Endothelial cell of umbilical vein (primary cell): ENCODE data around the gene AK8. TPM values are rescaled to one million over a fixed set of nuclear protein-coding genes. Genes with fewer than 3 reads are reported as not detected.

Source experiments
- BruUV-seq: library from RNA; stranded (reverse); fragments of 400-500 nt; replicated peaks from 2 replicates; lab custom pipeline; 2021; lab: Mats Ljungman, UMichigan
- CTCF ChIA-PET: fragments of 300-600, 350-600 bp; sonication (Branson Sonifier 250); formaldehyde crosslinking; loops from one replicate; lab custom pipeline; 2021; ENCODE audit warnings: antibody characterized with exemption, inconsistent platforms; lab: Charles Lee
- POLR2A ChIA-PET: fragments of 300-600, 350-600 bp; sonication (Branson Sonifier 250); formaldehyde crosslinking; loops from one replicate; lab custom pipeline; 2021; ENCODE audit warnings: antibody characterized with exemption, inconsistent platforms; lab: Charles Lee
- DNase-seq: peaks from one replicate; pipeline ENCODE4 v3.0.0-alpha.2; 2011; ENCODE audit warnings: low read depth, low spot score
- FAIRE-seq: peaks from 2 replicates; lab custom pipeline; 2011; peaks lifted over from hg19 to GRCh38; lab: Jason Lieb, UNC
- H2AFZ ChIP-seq: 2 replicates; pipeline ENCODE4 v1.6.0; 2012; ENCODE audit warnings: low read depth, low read length, control low read depth, inconsistent platforms
- H3K27ac ChIP-seq: 2 replicates; pipeline ENCODE4 v1.5.1; 2011; ENCODE audit warnings: low read depth, mild to moderate bottlenecking, control low read depth, low read length, moderate library complexity; ENCODE audit not compliant: insufficient read depth
- H3K27me3 ChIP-seq, 2 experiments: 2 replicates each; pipeline versions ENCODE4 v1.6.0 to v1.6.1; 2011; ENCODE audit warnings: low read length in 2 of 2, mixed read lengths in 1 of 2; ENCODE audit not compliant: control insufficient read depth in 2 of 2, insufficient read depth in 2 of 2
- H3K36me3 ChIP-seq, 2 experiments: 2 replicates in 1 of 2; 3 replicates in 1 of 2; pipeline ENCODE4 v1.5.1; 2011; ENCODE audit warnings: low read length in 2 of 2, mild to moderate bottlenecking in 1 of 2, moderate library complexity in 1 of 2; ENCODE audit not compliant: control insufficient read depth in 2 of 2, insufficient read depth in 2 of 2; ENCODE audit errors: extremely low read depth in 1 of 2
- H3K4me1 ChIP-seq: 3 replicates; pipeline ENCODE4 v1.5.1; 2011; ENCODE audit warnings: mild to moderate bottlenecking, low read length; ENCODE audit not compliant: control insufficient read depth, insufficient read depth; ENCODE audit errors: extremely low read depth
- H3K4me2 ChIP-seq: 2 replicates; pipeline ENCODE4 v1.6.1; 2011; ENCODE audit warnings: low read length, control low read depth, mixed read lengths; ENCODE audit not compliant: insufficient read depth
- H3K4me3 ChIP-seq, 3 experiments: fragments of 200-600 bp in 1 of 3; sonication (generic), shearing (Covaris generic) in 1 of 3; replicated peaks in 1 of 3; 2 replicates each; pipeline ENCODE4 v1.5.1; 2011 to 2016; ENCODE audit warnings: control low read depth in 3 of 3, low read length in 3 of 3, mild to moderate bottlenecking in 2 of 3, inconsistent platforms in 1 of 3, low read depth in 1 of 3, moderate library complexity in 1 of 3; ENCODE audit not compliant: insufficient read depth in 1 of 3
- H3K79me2 ChIP-seq: 2 replicates; pipeline ENCODE4 v1.6.0; 2012; ENCODE audit warnings: low read length, inconsistent platforms; ENCODE audit not compliant: control insufficient read depth, insufficient read depth
- H3K9ac ChIP-seq: replicated peaks from 2 replicates; pipeline ENCODE3; 2011; ENCODE audit warnings: low read length, control low read depth; ENCODE audit not compliant: insufficient read depth; ENCODE audit errors: extremely low read depth
- H3K9me1 ChIP-seq: replicated peaks from 3 replicates; pipeline ENCODE4 v1.6.0; 2011; ENCODE audit warnings: mild to moderate bottlenecking, low read length; ENCODE audit not compliant: control insufficient read depth, insufficient read depth; ENCODE audit errors: extremely low read depth
- H3K9me3 ChIP-seq: replicated peaks from 2 replicates; pipeline ENCODE4 v1.5.1; 2012; ENCODE audit warnings: low read length, inconsistent platforms; ENCODE audit not compliant: control insufficient read depth, insufficient read depth
- H4K20me1 ChIP-seq: replicated peaks from 2 replicates; pipeline ENCODE3; 2011; ENCODE audit warnings: mild to moderate bottlenecking, low read length; ENCODE audit not compliant: control insufficient read depth, insufficient read depth; ENCODE audit errors: extremely low read depth
- CTCF ChIP-seq, 2 donors: IDR thresholded peaks; 1 replicate in 1 of 2; 2 replicates in 1 of 2; pipeline ENCODE4 v1.5.1; 2011; ENCODE audit warnings: low read length in 2 of 2, mild to moderate bottlenecking in 2 of 2, moderate library complexity in 2 of 2, control low read depth in 1 of 2, inconsistent platforms in 1 of 2, low read depth in 1 of 2; ENCODE audit not compliant: insufficient read depth in 1 of 2; ENCODE audit errors: extremely low read depth in 1 of 2
- EZH2 ChIP-seq: IDR thresholded peaks from 2 replicates; pipeline ENCODE4 v1.6.1; 2012; ENCODE audit warnings: borderline replicate concordance, low read depth, mild to moderate bottlenecking, moderate library complexity, low read length, inconsistent platforms; ENCODE audit not compliant: severe bottlenecking
- FOS ChIP-seq: IDR thresholded peaks from 2 replicates; pipeline ENCODE4 v1.6.1; 2011; ENCODE audit warnings: mild to moderate bottlenecking, low read length, moderate library complexity, borderline replicate concordance; ENCODE audit not compliant: insufficient read depth
- GATA2 ChIP-seq: IDR thresholded peaks from 2 replicates; pipeline ENCODE4 v1.7.0; 2011; ENCODE audit warnings: low read depth, mild to moderate bottlenecking, moderate library complexity, mixed read lengths, low read length; ENCODE audit not compliant: insufficient read length, insufficient read depth
- JUN ChIP-seq: IDR thresholded peaks from 2 replicates; pipeline ENCODE4 v1.6.1; 2011; ENCODE audit warnings: borderline replicate concordance, low read depth; ENCODE audit not compliant: insufficient read length, insufficient read depth
- MAX ChIP-seq: IDR thresholded peaks from 2 replicates; pipeline ENCODE4 v1.6.1; 2011; ENCODE audit not compliant: insufficient read depth, insufficient read length
- MYC ChIP-seq: IDR thresholded peaks from one replicate; pipeline ENCODE4 v1.6.1; 2011; ENCODE audit warnings: mild to moderate bottlenecking, low read depth, low read length
- POLR2A ChIP-seq: IDR thresholded peaks from 2 replicates; pipeline ENCODE4 v1.6.1; 2012; ENCODE audit warnings: low read depth, mild to moderate bottlenecking, control low read depth, low read length
- POLR2AphosphoS5 ChIP-seq: IDR thresholded peaks from 2 replicates; pipeline ENCODE4 v1.6.1; 2012; ENCODE audit warnings: low read depth, mild to moderate bottlenecking, control low read depth, low read length, moderate library complexity; ENCODE audit not compliant: insufficient read depth
- dilution Hi-C: fragments of 300-500 bp; cut with MboI; formaldehyde crosslinking; loops from one replicate; pipeline ENCODE4 v1.15.0; 2019; ENCODE audit warnings: low sequenced_read_pairs; ENCODE audit not compliant: extremely low pct_ligation_motif_present
- intact Hi-C: fragments of 100-400 bp; cut with micrococcal nuclease; formaldehyde crosslinking; loops from one replicate; pipeline ENCODE4 v1.10.0; 2022
- polyA plus RNA-seq, 4 experiments: library from polyadenylated mRNA; depleted of rRNA in 3 of 4; stranded (reverse) in 3 of 4; unstranded in 1 of 4; fragments of >200 nt; gene quantifications; 2 replicates each; pipeline versions ENCODE4 v1.2.1 to v1.2.3, GENCODE V29; 2011 to 2012; ENCODE audit warnings: missing spikeins in 1 of 4
- total RNA-seq: library from RNA; stranded (reverse); gene quantifications from 2 replicates; pipeline ENCODE4 v1.2.3, GENCODE V29; 2021

AK8 gene
- total and polyA plus RNA-seq, 2 donors (not counting 3 experiments of a cell fraction or from before 2014, with no cell fraction given), result 0.06 TPM; not detected in 1

DNA sequence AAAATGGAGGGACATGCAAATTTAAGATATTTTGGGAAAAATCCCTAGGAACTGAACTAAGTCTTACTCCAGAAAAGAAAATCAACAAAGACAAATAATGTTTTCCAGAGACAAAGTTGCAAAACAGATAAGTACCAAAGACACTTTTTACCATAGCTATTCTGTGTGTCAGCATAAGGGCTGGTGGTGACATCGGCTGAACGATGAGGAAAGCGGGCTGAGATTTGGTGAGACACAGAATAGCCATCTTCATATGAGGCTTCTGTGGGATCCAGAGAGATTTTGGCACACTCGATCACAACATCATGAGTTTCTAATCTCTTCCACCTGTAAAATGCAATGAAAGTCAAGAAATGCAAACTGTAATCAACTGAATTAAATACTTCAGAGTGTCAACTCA is 34.0 kb upstream of the AK8 start:
- Histone ChIP-seq H3K4me1 (no peaks in the 10 kb centered on the region), H3K27ac (no peak overlapping the region), H3K9me1 (no peaks in the 10 kb centered on the region), H3K9me3 (no peaks in the 10 kb centered on the region), H3K4me3 (no peak overlapping the region), H3K27me3 (no peaks in the 10 kb centered on the region), H3K36me3 (peaks cover 13 to 18% of the 10 kb centered on the region in 2 experiments), H3K9ac (no peak overlapping the region), H3K79me2 (no peaks in the 10 kb centered on the region), H2AFZ (no peak overlapping the region), H4K20me1 (no peaks in the 10 kb centered on the region), H3K4me2 (no peak overlapping the region)
- POLR2A ChIA-PET, result no interaction called here
- no peak for DNase-seq
- no TSS peak for BruUV-seq
- TF ChIP-seq POLR2AphosphoS5, result no peak
- TF ChIP-seq POLR2A, result no peak
- no peak for TF ChIP-seq GATA2
- TF ChIP-seq CTCF (IDR thresholded peaks at IDR 0.05; ENCODE audit: extremely low read depth in 1 of 2, insufficient read depth in 1 of 2, low read depth in 1 of 2, low read length in 2 of 2), result no peak
- CTCF ChIA-PET, result interaction anchor here (1.1 kb wide), 1 partner anchor 10 kb away, joined by 3 read pairs; no protein-coding TSS in a partner anchor
- no peak for FAIRE-seq
- intact Hi-C loops, result no loop called here
- dilution Hi-C loops, result no loop called here

DNA sequence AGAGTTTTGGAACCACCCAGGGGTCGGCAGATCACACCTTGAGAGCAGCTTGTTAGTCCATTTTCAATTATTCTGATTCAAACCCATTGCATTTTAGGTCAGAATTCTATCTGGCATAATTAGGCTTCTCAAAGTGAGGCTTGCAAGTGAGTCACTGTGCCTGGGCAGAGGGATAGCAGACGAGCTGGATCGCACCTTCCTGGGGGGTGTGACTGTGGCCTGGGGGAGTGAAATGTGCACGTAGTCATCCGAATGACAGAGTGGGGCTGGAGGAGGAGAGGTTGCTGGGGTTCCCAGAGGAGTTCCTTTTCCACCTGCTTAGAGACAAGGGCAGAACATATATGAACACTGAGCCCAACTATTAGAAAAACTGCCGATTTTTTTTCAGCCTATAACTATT is 32.3 kb upstream of the AK8 start:
- ChIA-PET POLR2A (no interaction called here), CTCF (interaction anchor here (0.9 to 1.6 kb wide), 3 partner anchors 9 to 63 kb away, joined by 3 to 6 read pairs (median 3); no protein-coding TSS in a partner anchor)
- TF ChIP-seq GATA2 (no peak), CTCF (IDR thresholded peaks at IDR 0.05; ENCODE audit: extremely low read depth in 1 of 2, insufficient read depth in 1 of 2, low read depth in 1 of 2, low read length in 2 of 2) (no peak), EZH2 (no peak), POLR2A (no peak), MAX (no peak), FOS (no peak), POLR2AphosphoS5 (no peak), JUN (no peak), MYC (no peak)
- Histone ChIP-seq H3K27me3 (no peaks in the 10 kb centered on the region), H2AFZ (no peak overlapping the region), H3K4me2 (no peak overlapping the region), H3K79me2 (no peaks in the 10 kb centered on the region), H3K27ac (no peak overlapping the region), H4K20me1 (no peaks in the 10 kb centered on the region), H3K9me3 (no peaks in the 10 kb centered on the region), H3K36me3 (peaks cover 18% of the 10 kb centered on the region in 2 experiments), H3K4me1 (no peaks in the 10 kb centered on the region), H3K9ac (no peak overlapping the region), H3K4me3 (no peak overlapping the region), H3K9me1 (no peaks in the 10 kb centered on the region)
- TSS peak; percentile 17 for BruUV-seq
- dilution Hi-C loops, result no loop called here
- FAIRE-seq (no peak), DNase-seq (no peak)
- intact Hi-C loops, result no loop called here
